Liver (tissue), 9 donors: ENCODE data around the gene HOMEZ. TPM values are rescaled to one million over a fixed set of nuclear protein-coding genes. Genes with fewer than 3 reads are reported as not detected.

Source experiments
- DNase-seq: peaks from one replicate; pipeline ENCODE4 v3.0.0-alpha.2; 2017; ENCODE audit warnings: low spot score
- H3K27ac ChIP-seq, 2 donors: one replicate each; pipeline ENCODE4 v1.7.0; 2013; ENCODE audit warnings: inconsistent platforms in 2 of 2, low read length in 2 of 2, control low read depth in 1 of 2, low read depth in 1 of 2, mild to moderate bottlenecking in 1 of 2
- H3K27me3 ChIP-seq, 4 donors: one replicate each; pipeline versions ENCODE4 v1.6.1 to v1.7.0; 2013; ENCODE audit warnings: low read length in 3 of 4, inconsistent platforms in 1 of 4, mild to moderate bottlenecking in 1 of 4, moderate library complexity in 1 of 4; ENCODE audit not compliant: control insufficient read depth in 4 of 4, insufficient read depth in 4 of 4
- H3K36me3 ChIP-seq, 4 donors: one replicate each; pipeline versions ENCODE4 v1.6.1 to v1.7.0; 2013; ENCODE audit warnings: low read length in 3 of 4, mild to moderate bottlenecking in 3 of 4, low read depth in 1 of 4, moderate library complexity in 1 of 4; ENCODE audit not compliant: control insufficient read depth in 4 of 4, insufficient read depth in 3 of 4
- H3K4me1 ChIP-seq, 4 donors: one replicate each; pipeline versions ENCODE4 v1.6.1 to v1.7.0; 2013; ENCODE audit warnings: low read length in 3 of 4, mild to moderate bottlenecking in 3 of 4, moderate library complexity in 1 of 4; ENCODE audit not compliant: control insufficient read depth in 4 of 4, insufficient read depth in 4 of 4
- H3K4me3 ChIP-seq, 3 donors: one replicate each; pipeline versions ENCODE4 v1.6.1 to v1.7.0; 2013; ENCODE audit warnings: low read length in 3 of 3, control low read depth in 1 of 3, low read depth in 1 of 3, mild to moderate bottlenecking in 1 of 3
- H3K9ac ChIP-seq, 2 donors: one replicate each; pipeline ENCODE4 v1.7.0; 2013; ENCODE audit warnings: low read length in 2 of 2, mild to moderate bottlenecking in 2 of 2, moderate library complexity in 2 of 2, control low read depth in 1 of 2, low read depth in 1 of 2
- H3K9me3 ChIP-seq, 4 donors: one replicate each; pipeline versions ENCODE4 v1.6.1 to v1.7.0; 2013; ENCODE audit warnings: low read length in 3 of 4; ENCODE audit not compliant: control insufficient read depth in 4 of 4
- ATF3 ChIP-seq: IDR thresholded peaks from 2 replicates; pipeline ENCODE4 v1.6.1; 2016; ENCODE audit warnings: antibody characterized with exemption
- CTCF ChIP-seq: fragments of 150-350 bp; IDR thresholded peaks from 2 replicates; pipeline ENCODE4 v1.5.1; 2017; ENCODE audit warnings: improper control_type of control experiment, low read depth, low read length; ENCODE audit not compliant: missing input control
- EGR1 ChIP-seq, 2 donors: IDR thresholded peaks; 2 replicates each; pipeline ENCODE4 v1.6.1; 2016 to 2018; ENCODE audit warnings: antibody characterized with exemption in 2 of 2, low read depth in 2 of 2
- FOXA1 ChIP-seq: IDR thresholded peaks from 2 replicates; pipeline ENCODE4 v1.6.1; 2016; ENCODE audit warnings: antibody characterized with exemption
- FOXA2 ChIP-seq: IDR thresholded peaks from 2 replicates; pipeline ENCODE4 v1.6.1; 2016; ENCODE audit warnings: antibody characterized with exemption
- GABPA ChIP-seq, 2 donors: IDR thresholded peaks in 1 of 2; conservative IDR thresholded peaks in 1 of 2; 2 replicates each; pipeline ENCODE4 v1.6.1; 2016; ENCODE audit warnings: antibody characterized with exemption in 2 of 2, mild to moderate bottlenecking in 1 of 2, moderate library complexity in 1 of 2
- HNF4A ChIP-seq, 2 donors: conservative IDR thresholded peaks; 2 replicates each; pipeline ENCODE4 v1.6.1; 2016; ENCODE audit warnings: antibody characterized with exemption in 2 of 2, mild to moderate bottlenecking in 2 of 2
- HNF4G ChIP-seq: IDR thresholded peaks from 2 replicates; pipeline ENCODE4 v1.6.1; 2016; ENCODE audit warnings: antibody characterized with exemption
- JUND ChIP-seq, 2 donors: IDR thresholded peaks; 2 replicates each; pipeline ENCODE4 v1.6.1; 2016; ENCODE audit warnings: antibody characterized with exemption in 2 of 2
- MAX ChIP-seq: IDR thresholded peaks from 2 replicates; pipeline ENCODE4 v1.6.1; 2016; ENCODE audit warnings: antibody characterized with exemption
- NR2F2 ChIP-seq: IDR thresholded peaks from 2 replicates; pipeline ENCODE4 v1.6.1; 2016; ENCODE audit warnings: antibody characterized with exemption
- RAD21 ChIP-seq, 2 donors: IDR thresholded peaks; 2 replicates each; pipeline ENCODE4 v1.6.1; 2016; ENCODE audit warnings: antibody characterized with exemption in 2 of 2, mild to moderate bottlenecking in 2 of 2
- REST ChIP-seq: IDR thresholded peaks from 2 replicates; pipeline ENCODE4 v1.6.1; 2016; ENCODE audit warnings: antibody characterized with exemption, mild to moderate bottlenecking
- RXRA ChIP-seq, 2 donors: IDR thresholded peaks; 2 replicates each; pipeline ENCODE4 v1.6.1; 2017 to 2018; ENCODE audit warnings: antibody characterized with exemption in 2 of 2, mild to moderate bottlenecking in 1 of 2
- SP1 ChIP-seq: IDR thresholded peaks from 2 replicates; pipeline ENCODE4 v1.6.1; 2018; ENCODE audit warnings: antibody characterized with exemption, mild to moderate bottlenecking
- TAF1 ChIP-seq: conservative IDR thresholded peaks from 2 replicates; pipeline ENCODE4 v1.6.1; 2016; ENCODE audit warnings: antibody characterized with exemption, mild to moderate bottlenecking
- YY1 ChIP-seq: IDR thresholded peaks from 2 replicates; pipeline ENCODE4 v1.6.1; 2016; ENCODE audit warnings: antibody characterized with exemption, mild to moderate bottlenecking
- ZBTB33 ChIP-seq: IDR thresholded peaks from 2 replicates; pipeline ENCODE4 v1.6.1; 2016; ENCODE audit warnings: antibody characterized with exemption
- WGBS: extraction: QIAGEN DNeasy Blood & Tissue Kit; methylation state at CpG from one replicate; pipeline ENCODE4 v1.1.7; 2013; 5-methylcytosine and 5-hydroxymethylcytosine counted together
- polyA plus RNA-seq, 2 donors: library from polyadenylated mRNA; stranded (reverse) in 1 of 2; unstranded in 1 of 2; fragments of 200-250 nt in 1 of 2; fragments of >200 nt in 1 of 2; fragmentation: Nextera tagmentation in 1 of 2; extraction: Ambion mirVana in 1 of 2; gene quantifications; one replicate each; pipeline versions ENCODE4 v1.2.1 to v1.2.3, GENCODE V29; 2013 to 2015
- total RNA-seq, 2 donors: library from RNA; depleted of rRNA; stranded (reverse); fragments of >200 nt; gene quantifications; one replicate each; pipeline ENCODE4 v1.2.3, GENCODE V29; 2014
- donor health status: healthy.
- donor health status: healthy.
- donor health status: healthy.
- donor health status: healthy.
- donor health status: healthy.

The HOMEZ gene
- total and polyA plus RNA-seq, 4 donors, result 2.8 to 3.5 (median 3.3) TPM

GRCh38 chr14:23240661-23241060 lies 45.3 kb downstream of the HOMEZ start:
- Histone ChIP-seq H3K4me3 (no peak overlapping the region), H3K9ac (no peak overlapping the region), H3K27me3 (no peaks in the 10 kb centered on the region), H3K36me3 (no peaks in the 10 kb centered on the region), H3K27ac (no peak overlapping the region), H3K4me1 (peaks cover 1 to 17% (median 4%) of the 10 kb centered on the region in 4 donors), H3K9me3 (no peaks in the 10 kb centered on the region)
- TF ChIP-seq REST, result no peak
- no peak for TF ChIP-seq SP1
- no peak for TF ChIP-seq GABPA (IDR thresholded peaks at IDR 0.05 in 1 of 2, conservative IDR thresholded peaks at IDR 0.05 in 1 of 2)
- no peak for TF ChIP-seq FOXA2
- TF ChIP-seq RXRA (IDR thresholded peaks at IDR 0.05), result no peak
- no peak for TF ChIP-seq MAX
- no peak for TF ChIP-seq JUND (IDR thresholded peaks at IDR 0.05)
- WGBS, result 79% methylated on average over 1 of the region's 1 CpG
- DNase-seq, result no peak

GRCh38 chr14:23237772-23238594 lies 47.9 kb downstream of the HOMEZ start, which contains the start of gene RNF212B:
RNF212B (plus strand) TSS chr14:23237936; CDS start chr14:23240346, 2,410 bp downstream.
- H3K9ac ChIP-seq, result no peak within 1 kb of the TSS
- 32% methylated on average over 39 of the region's 39 CpGs for WGBS

More at GRCh38 chr14:23237772-23238594, 47.9 kb downstream of the HOMEZ start, which contains the start of gene RNF212B:
- TF ChIP-seq HNF4G, result no peak
- TF ChIP-seq MAX, result peak; percentile 29
- TF ChIP-seq ZBTB33, result peak; percentile 17
- TF ChIP-seq FOXA2, result peak; percentile 88
- TF ChIP-seq ATF3, result no peak
- peak; percentile 80 to 82 for TF ChIP-seq EGR1 (IDR thresholded peaks at IDR 0.05; ENCODE audit: low read depth in 2 of 2)
- no peak for TF ChIP-seq RXRA (IDR thresholded peaks at IDR 0.05)
- TF ChIP-seq YY1, result peak; percentile 90
- no peak for TF ChIP-seq NR2F2
- TF ChIP-seq CTCF, result no peak
- TF ChIP-seq RAD21 (IDR thresholded peaks at IDR 0.05), result peak; percentile 35 to 40
- TF ChIP-seq REST, result peak; percentile 35
- peak; percentile 71 for TF ChIP-seq FOXA1
- peak in 1 of 2 donors; percentile 56 for TF ChIP-seq HNF4A (conservative IDR thresholded peaks at IDR 0.05)
- no peak for TF ChIP-seq JUND (IDR thresholded peaks at IDR 0.05)
- TF ChIP-seq TAF1, result no peak
- peak; percentile 73 for TF ChIP-seq SP1
- TF ChIP-seq GABPA (IDR thresholded peaks at IDR 0.05 in 1 of 2, conservative IDR thresholded peaks at IDR 0.05 in 1 of 2), result no peak
- H3K36me3 ChIP-seq, result no peaks in the 10 kb centered on the region
- no peaks in the 10 kb centered on the region for H3K9me3 ChIP-seq
- peak; percentile 93 for DNase-seq
- H3K27me3 ChIP-seq, result no peaks in the 10 kb centered on the region
- no peak within 1 kb of the TSS for H3K27ac ChIP-seq
- H3K4me3 ChIP-seq, result peak within 1 kb of the TSS in 2 of 3 donors; percentile 22 to 33
- H3K4me1 ChIP-seq, result peaks cover 0 to 5% (median 0%) of the 10 kb centered on the region in 4 donors
